Fibroblast of villous mesenchyme (primary cell): ENCODE results near the gene CDH13. TPM values are rescaled to one million over a fixed set of nuclear protein-coding genes. Genes with fewer than 3 reads are reported as not detected.

Source experiments
- DNase-seq: peaks from one replicate; pipeline ENCODE4 v3.0.0-alpha.2; 2010; ENCODE audit warnings: low read depth
- H3K4me3 ChIP-seq: 2 replicates; pipeline ENCODE4 v1.5.1; 2011; ENCODE audit warnings: low read depth, mild to moderate bottlenecking, low read length
- total RNA-seq: library from RNA; depleted of rRNA; stranded (reverse); fragments of >200 nt; gene quantifications from 2 replicates; pipeline ENCODE4 v1.2.3, GENCODE V29; 2012
- TF ChIP-seq, protein P1 (sequence below): IDR thresholded peaks from 2 replicates; pipeline ENCODE4 v1.5.1; 2012; ENCODE audit warnings: low read depth, mild to moderate bottlenecking, low read length; ENCODE audit not compliant: insufficient read depth

Gene CDH13
- total RNA-seq, 1 donor = 47.5 TPM

- DNase-seq = no peak
- TF ChIP-seq, protein P1, sequence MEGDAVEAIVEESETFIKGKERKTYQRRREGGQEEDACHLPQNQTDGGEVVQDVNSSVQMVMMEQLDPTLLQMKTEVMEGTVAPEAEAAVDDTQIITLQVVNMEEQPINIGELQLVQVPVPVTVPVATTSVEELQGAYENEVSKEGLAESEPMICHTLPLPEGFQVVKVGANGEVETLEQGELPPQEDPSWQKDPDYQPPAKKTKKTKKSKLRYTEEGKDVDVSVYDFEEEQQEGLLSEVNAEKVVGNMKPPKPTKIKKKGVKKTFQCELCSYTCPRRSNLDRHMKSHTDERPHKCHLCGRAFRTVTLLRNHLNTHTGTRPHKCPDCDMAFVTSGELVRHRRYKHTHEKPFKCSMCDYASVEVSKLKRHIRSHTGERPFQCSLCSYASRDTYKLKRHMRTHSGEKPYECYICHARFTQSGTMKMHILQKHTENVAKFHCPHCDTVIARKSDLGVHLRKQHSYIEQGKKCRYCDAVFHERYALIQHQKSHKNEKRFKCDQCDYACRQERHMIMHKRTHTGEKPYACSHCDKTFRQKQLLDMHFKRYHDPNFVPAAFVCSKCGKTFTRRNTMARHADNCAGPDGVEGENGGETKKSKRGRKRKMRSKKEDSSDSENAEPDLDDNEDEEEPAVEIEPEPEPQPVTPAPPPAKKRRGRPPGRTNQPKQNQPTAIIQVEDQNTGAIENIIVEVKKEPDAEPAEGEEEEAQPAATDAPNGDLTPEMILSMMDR = no peak
- H3K4me3 ChIP-seq = no peak overlapping the region
These were observed 959.3 kb downstream of the CDH13 start for GRCh38 chr16:83586036-83586435.

DNA sequence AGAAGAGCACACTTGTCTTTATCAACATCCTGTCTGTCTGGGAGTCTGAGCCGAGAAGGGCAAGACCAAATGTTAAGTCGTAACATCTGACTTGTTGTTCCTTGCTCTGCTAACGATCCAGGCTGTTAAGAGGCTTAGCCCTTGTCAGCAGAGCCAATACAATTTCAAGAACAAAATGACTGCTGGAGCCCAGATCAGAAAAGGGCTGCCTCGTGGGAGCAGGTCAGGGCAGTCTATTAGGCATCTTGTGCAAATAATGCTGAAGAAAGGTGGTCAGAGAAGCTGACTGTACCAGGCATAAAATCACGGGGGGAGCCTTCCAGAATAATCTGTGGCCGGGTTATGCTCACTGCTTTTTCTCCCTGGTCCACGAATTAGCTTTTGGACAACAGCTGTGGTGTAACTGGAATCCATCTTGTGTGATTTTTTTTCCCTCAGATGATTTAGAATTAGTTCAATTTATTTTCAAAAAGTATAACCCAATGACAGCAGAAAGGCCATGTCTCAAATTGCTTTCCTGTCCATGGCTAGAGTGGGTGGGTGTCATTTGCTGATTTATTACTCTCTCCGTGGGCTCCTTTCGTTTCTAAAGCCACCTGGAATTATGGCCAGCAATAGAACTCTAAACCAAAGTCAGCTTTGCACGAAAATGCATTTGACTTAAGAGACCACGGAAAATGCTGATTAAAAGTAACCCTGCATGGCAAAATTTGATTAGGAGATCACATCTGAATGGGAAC lies 959.9 kb downstream of the CDH13 start:
- DNase-seq = peak; percentile 32
- no peak overlapping the region for H3K4me3 ChIP-seq
- TF ChIP-seq, protein P1 = no peak

DNA sequence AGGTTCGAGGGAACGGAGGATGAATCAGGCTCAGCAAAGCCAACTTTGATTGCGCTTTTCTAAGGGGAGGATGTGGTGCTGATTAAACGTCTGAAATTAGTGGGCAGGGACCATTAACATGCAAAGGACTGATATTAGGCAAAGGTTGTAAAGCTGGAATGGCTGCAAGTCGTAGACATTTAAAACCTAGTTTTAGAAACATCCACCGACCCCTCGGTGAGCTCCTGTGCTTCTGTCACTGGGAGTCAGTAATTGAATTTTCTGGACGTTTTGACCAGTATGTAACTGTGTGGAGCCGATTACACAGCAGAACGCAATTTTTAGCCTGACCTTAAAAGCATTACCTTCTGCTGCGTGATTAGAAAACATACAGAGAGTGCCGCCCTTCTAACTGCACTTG lies 960.4 kb downstream of the CDH13 start:
- DNase-seq = no peak
- TF ChIP-seq, protein P1 = no peak
- H3K4me3 ChIP-seq = no peak overlapping the region

- TF ChIP-seq, protein P1 = no peak
- H3K4me3 ChIP-seq = no peak overlapping the region
- DNase-seq = no peak
These were observed 961.3 kb downstream of the CDH13 start for GRCh38 chr16:83588070-83588469.

DNA sequence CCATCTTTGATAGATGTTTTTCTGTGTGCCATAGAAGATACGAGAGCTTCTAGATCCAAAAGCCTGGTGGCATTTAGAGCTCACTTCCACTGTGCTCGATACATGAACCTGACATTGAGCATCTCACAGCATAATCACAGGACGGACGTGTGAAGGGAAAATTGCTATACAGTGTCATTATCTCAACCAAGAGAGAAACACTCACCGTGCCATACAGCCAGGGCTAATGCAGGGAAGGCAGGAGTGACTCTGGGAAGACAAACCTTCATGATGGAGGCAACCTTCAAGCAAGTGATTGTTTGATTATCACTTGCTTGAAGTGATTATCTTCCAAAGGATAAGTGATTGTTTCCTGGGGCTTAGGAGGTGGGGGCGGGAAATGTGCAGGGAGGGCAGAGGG lies 962.8 kb downstream of the CDH13 start:
- no peak overlapping the region for H3K4me3 ChIP-seq
- DNase-seq = no peak
- TF ChIP-seq, protein P1 = no peak

- H3K4me3 ChIP-seq = no peak overlapping the region
- TF ChIP-seq, protein P1 = no peak
- no peak for DNase-seq
These were observed 966.0 kb downstream of the CDH13 start for GRCh38 chr16:83592778-83593177.
